ENCODE results near the gene MLLT3.

MLLT3 gene

GRCh38 chr9:20529837-20530236 is 92.5 kb downstream of the MLLT3 start:
- H3K4me1 ChIP-seq (ENCODE audit: control insufficient read depth in 2 of 2, insufficient read depth in 2 of 2, low read length in 2 of 2) = no peaks in the 10 kb centered on the region

GRCh38 chr9:20528253-20528652 is 94.0 kb downstream of the MLLT3 start:
- no peaks in the 10 kb centered on the region for H3K36me3 ChIP-seq (ENCODE audit: control insufficient read depth in 2 of 2, insufficient read depth in 2 of 2, low read length in 2 of 2)
- no peak overlapping the region for H3K9ac ChIP-seq (ENCODE audit: low read depth in 1 of 2, low read length in 2 of 2)
- no peaks in the 10 kb centered on the region for H3K27me3 ChIP-seq (ENCODE audit: control insufficient read depth in 2 of 2, insufficient read depth in 2 of 2, low read length in 2 of 2)
- H3K9me3 ChIP-seq (ENCODE audit: control insufficient read depth in 2 of 2, low read length in 2 of 2) = no peaks in the 10 kb centered on the region
- H3K4me1 ChIP-seq (ENCODE audit: control insufficient read depth in 2 of 2, insufficient read depth in 2 of 2, low read length in 2 of 2) = no peaks in the 10 kb centered on the region
- H3K4me3 ChIP-seq (ENCODE audit: low read length in 2 of 2) = no peak overlapping the region
- no peak overlapping the region for H3K27ac ChIP-seq (ENCODE audit: low read depth in 2 of 2, low read length in 2 of 2)

More at GRCh38 chr9:20529837-20530236, 92.5 kb downstream of the MLLT3 start:
- Histone ChIP-seq H3K4me3 (ENCODE audit: low read length in 2 of 2) (no peak overlapping the region), H3K27me3 (ENCODE audit: control insufficient read depth in 2 of 2, insufficient read depth in 2 of 2, low read length in 2 of 2) (no peaks in the 10 kb centered on the region), H3K9ac (ENCODE audit: low read depth in 1 of 2, low read length in 2 of 2) (no peak overlapping the region), H3K9me3 (ENCODE audit: control insufficient read depth in 2 of 2, low read length in 2 of 2) (no peaks in the 10 kb centered on the region), H3K27ac (ENCODE audit: low read depth in 2 of 2, low read length in 2 of 2) (no peak overlapping the region), H3K36me3 (ENCODE audit: control insufficient read depth in 2 of 2, insufficient read depth in 2 of 2, low read length in 2 of 2) (no peaks in the 10 kb centered on the region)

GRCh38 chr9:20526500-20527319 is 95.6 kb downstream of the MLLT3 start:
- H3K27me3 ChIP-seq (ENCODE audit: control insufficient read depth in 2 of 2, insufficient read depth in 2 of 2, low read length in 2 of 2) = no peaks in the 10 kb centered on the region
- no peak overlapping the region for H3K4me3 ChIP-seq (ENCODE audit: low read length in 2 of 2)
- no peaks in the 10 kb centered on the region for H3K4me1 ChIP-seq (ENCODE audit: control insufficient read depth in 2 of 2, insufficient read depth in 2 of 2, low read length in 2 of 2)
- H3K36me3 ChIP-seq (ENCODE audit: control insufficient read depth in 2 of 2, insufficient read depth in 2 of 2, low read length in 2 of 2) = no peaks in the 10 kb centered on the region
- no peak overlapping the region for H3K27ac ChIP-seq (ENCODE audit: low read depth in 2 of 2, low read length in 2 of 2)
- H3K9me3 ChIP-seq (ENCODE audit: control insufficient read depth in 2 of 2, low read length in 2 of 2) = no peaks in the 10 kb centered on the region
- no peak overlapping the region for H3K9ac ChIP-seq (ENCODE audit: low read depth in 1 of 2, low read length in 2 of 2)

GRCh38 chr9:20524776-20525175 is 97.5 kb downstream of the MLLT3 start:
- H3K4me3 ChIP-seq (ENCODE audit: low read length in 2 of 2) = no peak overlapping the region
- H3K27ac ChIP-seq (ENCODE audit: low read depth in 2 of 2, low read length in 2 of 2) = no peak overlapping the region
- no peaks in the 10 kb centered on the region for H3K36me3 ChIP-seq (ENCODE audit: control insufficient read depth in 2 of 2, insufficient read depth in 2 of 2, low read length in 2 of 2)
- H3K9ac ChIP-seq (ENCODE audit: low read depth in 1 of 2, low read length in 2 of 2) = no peak overlapping the region
- no peaks in the 10 kb centered on the region for H3K27me3 ChIP-seq (ENCODE audit: control insufficient read depth in 2 of 2, insufficient read depth in 2 of 2, low read length in 2 of 2)
- H3K9me3 ChIP-seq (ENCODE audit: control insufficient read depth in 2 of 2, low read length in 2 of 2) = no peaks in the 10 kb centered on the region
- H3K4me1 ChIP-seq (ENCODE audit: control insufficient read depth in 2 of 2, insufficient read depth in 2 of 2, low read length in 2 of 2) = no peaks in the 10 kb centered on the region

GRCh38 chr9:20518737-20519136 is 103.6 kb downstream of the MLLT3 start:
- Histone ChIP-seq H3K9ac (ENCODE audit: low read depth in 1 of 2, low read length in 2 of 2) (no peak overlapping the region), H3K27ac (ENCODE audit: low read depth in 2 of 2, low read length in 2 of 2) (no peak overlapping the region), H3K4me3 (ENCODE audit: low read length in 2 of 2) (no peak overlapping the region), H3K27me3 (ENCODE audit: control insufficient read depth in 2 of 2, insufficient read depth in 2 of 2, low read length in 2 of 2) (no peaks in the 10 kb centered on the region), H3K4me1 (ENCODE audit: control insufficient read depth in 2 of 2, insufficient read depth in 2 of 2, low read length in 2 of 2) (peaks cover 0 to 3% of the 10 kb centered on the region in 2 donors), H3K36me3 (ENCODE audit: control insufficient read depth in 2 of 2, insufficient read depth in 2 of 2, low read length in 2 of 2) (no peaks in the 10 kb centered on the region), H3K9me3 (ENCODE audit: control insufficient read depth in 2 of 2, low read length in 2 of 2) (no peaks in the 10 kb centered on the region)

GRCh38 chr9:20513126-20513913 is 109.0 kb downstream of the MLLT3 start:
- Histone ChIP-seq H3K4me1 (ENCODE audit: control insufficient read depth in 2 of 2, insufficient read depth in 2 of 2, low read length in 2 of 2) (peaks cover 13 to 16% of the 10 kb centered on the region in 2 donors), H3K27me3 (ENCODE audit: control insufficient read depth in 2 of 2, insufficient read depth in 2 of 2, low read length in 2 of 2) (no peaks in the 10 kb centered on the region), H3K27ac (ENCODE audit: low read depth in 2 of 2, low read length in 2 of 2) (no peak overlapping the region), H3K9me3 (ENCODE audit: control insufficient read depth in 2 of 2, low read length in 2 of 2) (no peaks in the 10 kb centered on the region), H3K36me3 (ENCODE audit: control insufficient read depth in 2 of 2, insufficient read depth in 2 of 2, low read length in 2 of 2) (no peaks in the 10 kb centered on the region), H3K4me3 (ENCODE audit: low read length in 2 of 2) (no peak overlapping the region), H3K9ac (ENCODE audit: low read depth in 1 of 2, low read length in 2 of 2) (no peak overlapping the region)

GRCh38 chr9:20512636-20513035 is 109.7 kb downstream of the MLLT3 start:
- Histone ChIP-seq H3K9me3 (ENCODE audit: control insufficient read depth in 2 of 2, low read length in 2 of 2) (no peaks in the 10 kb centered on the region), H3K36me3 (ENCODE audit: control insufficient read depth in 2 of 2, insufficient read depth in 2 of 2, low read length in 2 of 2) (no peaks in the 10 kb centered on the region), H3K4me3 (ENCODE audit: low read length in 2 of 2) (no peak overlapping the region), H3K27me3 (ENCODE audit: control insufficient read depth in 2 of 2, insufficient read depth in 2 of 2, low read length in 2 of 2) (no peaks in the 10 kb centered on the region), H3K4me1 (ENCODE audit: control insufficient read depth in 2 of 2, insufficient read depth in 2 of 2, low read length in 2 of 2) (peaks cover 13 to 16% of the 10 kb centered on the region in 2 donors), H3K9ac (ENCODE audit: low read depth in 1 of 2, low read length in 2 of 2) (no peak overlapping the region), H3K27ac (ENCODE audit: low read depth in 2 of 2, low read length in 2 of 2) (no peak overlapping the region)

- Histone ChIP-seq H3K27ac (ENCODE audit: low read depth in 2 of 2, low read length in 2 of 2) (no peak overlapping the region), H3K36me3 (ENCODE audit: control insufficient read depth in 2 of 2, insufficient read depth in 2 of 2, low read length in 2 of 2) (no peaks in the 10 kb centered on the region), H3K9ac (ENCODE audit: low read depth in 1 of 2, low read length in 2 of 2) (no peak overlapping the region), H3K27me3 (ENCODE audit: control insufficient read depth in 2 of 2, insufficient read depth in 2 of 2, low read length in 2 of 2) (no peaks in the 10 kb centered on the region), H3K4me3 (ENCODE audit: low read length in 2 of 2) (no peak overlapping the region), H3K9me3 (ENCODE audit: control insufficient read depth in 2 of 2, low read length in 2 of 2) (no peaks in the 10 kb centered on the region), H3K4me1 (ENCODE audit: control insufficient read depth in 2 of 2, insufficient read depth in 2 of 2, low read length in 2 of 2) (peaks cover 13 to 16% of the 10 kb centered on the region in 2 donors)
Observed at GRCh38 chr9:20512106-20512505, 110.2 kb downstream of the MLLT3 start.

- H3K9ac ChIP-seq (ENCODE audit: low read depth in 1 of 2, low read length in 2 of 2) = no peak overlapping the region
- H3K4me1 ChIP-seq (ENCODE audit: control insufficient read depth in 2 of 2, insufficient read depth in 2 of 2, low read length in 2 of 2) = peaks cover 13 to 16% of the 10 kb centered on the region in 2 donors
- H3K27ac ChIP-seq (ENCODE audit: low read depth in 2 of 2, low read length in 2 of 2) = no peak overlapping the region
- H3K36me3 ChIP-seq (ENCODE audit: control insufficient read depth in 2 of 2, insufficient read depth in 2 of 2, low read length in 2 of 2) = no peaks in the 10 kb centered on the region
- no peaks in the 10 kb centered on the region for H3K9me3 ChIP-seq (ENCODE audit: control insufficient read depth in 2 of 2, low read length in 2 of 2)
- no peak overlapping the region for H3K4me3 ChIP-seq (ENCODE audit: low read length in 2 of 2)
- H3K27me3 ChIP-seq (ENCODE audit: control insufficient read depth in 2 of 2, insufficient read depth in 2 of 2, low read length in 2 of 2) = no peaks in the 10 kb centered on the region
Observed at GRCh38 chr9:20511686-20512085, 110.6 kb downstream of the MLLT3 start.

GRCh38 chr9:20509466-20509865 is 112.8 kb downstream of the MLLT3 start:
- H3K27me3 ChIP-seq (ENCODE audit: control insufficient read depth in 2 of 2, insufficient read depth in 2 of 2, low read length in 2 of 2) = no peaks in the 10 kb centered on the region
- H3K4me1 ChIP-seq (ENCODE audit: control insufficient read depth in 2 of 2, insufficient read depth in 2 of 2, low read length in 2 of 2) = peaks cover 11 to 16% of the 10 kb centered on the region in 2 donors
- H3K36me3 ChIP-seq (ENCODE audit: control insufficient read depth in 2 of 2, insufficient read depth in 2 of 2, low read length in 2 of 2) = no peaks in the 10 kb centered on the region
- no peak overlapping the region for H3K27ac ChIP-seq (ENCODE audit: low read depth in 2 of 2, low read length in 2 of 2)
- no peak overlapping the region for H3K4me3 ChIP-seq (ENCODE audit: low read length in 2 of 2)
- H3K9ac ChIP-seq (ENCODE audit: low read depth in 1 of 2, low read length in 2 of 2) = no peak overlapping the region
- no peaks in the 10 kb centered on the region for H3K9me3 ChIP-seq (ENCODE audit: control insufficient read depth in 2 of 2, low read length in 2 of 2)

Data from mucosa of rectum (tissue), 2 donors.